Activated T-cell treated with anti-CD3 and anti-CD28 coated beads, Interleukin-2, amount 50 U/mL, for 1 hour (primary cell): ENCODE results near the gene HEXD.
A peak's percentile ranks its signal among the peaks of the same experiment; 100 is the strongest.
"Not testable (repeated sequence)": the region's sequence is repeated elsewhere in the genome, so short reads cannot be mapped to it uniquely, and the experiment has no call there.

Source experiments
- DNase-seq: peaks from one replicate; pipeline ENCODE4 v3.0.0-alpha.2; 2020

The HEXD gene

DNA sequence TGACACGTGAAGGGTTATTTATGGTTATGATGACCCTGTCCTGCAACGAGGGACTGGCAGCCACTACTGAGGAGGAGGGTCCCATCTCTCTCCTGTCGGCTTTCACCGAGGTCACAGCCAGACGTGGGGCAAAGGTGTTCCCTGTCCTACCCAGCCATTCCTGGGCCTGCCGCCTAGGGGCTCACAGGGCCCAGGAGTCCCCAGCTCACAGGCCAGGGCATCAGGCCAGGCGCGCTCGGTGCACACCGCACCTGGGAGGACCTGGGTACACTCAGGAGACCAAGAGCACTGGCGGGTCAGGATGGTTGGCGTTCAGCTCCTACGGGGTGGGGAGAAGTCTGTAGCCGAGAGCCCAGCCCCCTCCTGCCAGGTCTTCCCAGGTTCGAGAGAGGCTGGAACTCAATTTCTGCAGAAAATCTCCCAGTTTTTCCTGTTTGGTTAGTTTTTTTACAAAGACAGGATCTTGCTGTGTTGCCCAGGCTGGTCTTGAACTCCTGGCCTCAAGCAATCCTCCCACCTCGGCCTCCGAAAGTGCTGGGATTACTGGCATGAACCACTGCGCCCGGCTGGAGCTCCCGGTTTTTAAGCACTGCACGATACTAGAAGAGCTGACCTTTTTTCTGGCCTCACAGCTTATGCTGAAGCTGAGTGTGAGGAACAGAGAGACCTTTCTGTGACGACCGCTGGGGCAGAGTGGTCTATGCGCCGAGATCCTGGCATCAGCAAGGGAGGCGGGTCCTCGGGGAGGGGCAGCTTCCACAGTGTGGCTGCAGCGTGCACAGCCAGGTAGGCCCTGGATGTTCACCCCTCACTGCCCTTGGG is 24.7 kb downstream of the HEXD start:
- no peak for DNase-seq

DNA sequence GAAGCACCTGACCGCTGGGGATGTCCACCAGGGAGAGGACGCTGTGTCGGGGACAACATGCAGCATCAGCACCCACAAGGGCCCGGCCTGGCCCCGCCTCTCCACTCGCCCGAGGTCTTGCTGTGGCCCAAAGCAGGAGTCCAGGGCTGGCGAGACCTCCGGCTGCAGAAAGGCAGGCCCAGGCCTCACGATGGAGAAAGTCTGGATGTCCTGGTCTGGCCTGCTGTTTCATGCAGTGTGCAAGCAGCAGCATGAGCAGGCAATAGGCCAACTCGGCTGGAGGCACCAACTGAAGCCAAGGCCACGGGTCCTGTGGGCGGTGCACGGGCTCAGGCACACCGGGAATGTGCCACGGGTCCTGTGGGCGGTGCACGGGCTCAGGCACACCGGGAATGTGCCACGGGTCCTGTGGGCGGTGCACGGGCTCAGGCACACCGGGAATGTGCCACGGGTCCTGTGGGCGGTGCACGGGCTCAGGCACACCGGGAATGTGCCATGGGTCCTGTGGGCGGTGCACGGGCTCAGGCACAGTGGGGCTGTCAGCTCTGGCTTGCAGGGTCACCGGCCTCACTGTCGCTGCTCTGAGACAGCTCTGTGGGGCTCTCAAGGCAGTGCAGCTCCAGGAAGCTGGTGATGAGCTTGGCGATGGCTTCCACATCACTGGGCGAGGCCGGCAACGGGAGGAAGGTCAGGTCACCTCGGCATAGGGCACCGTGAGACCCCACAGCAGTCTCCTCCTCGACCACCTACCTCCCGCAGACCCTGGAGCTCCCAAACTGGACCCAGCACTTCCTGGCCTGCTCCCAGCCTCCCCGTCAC is 25.5 kb downstream of the HEXD start:
- no peak for DNase-seq

DNA sequence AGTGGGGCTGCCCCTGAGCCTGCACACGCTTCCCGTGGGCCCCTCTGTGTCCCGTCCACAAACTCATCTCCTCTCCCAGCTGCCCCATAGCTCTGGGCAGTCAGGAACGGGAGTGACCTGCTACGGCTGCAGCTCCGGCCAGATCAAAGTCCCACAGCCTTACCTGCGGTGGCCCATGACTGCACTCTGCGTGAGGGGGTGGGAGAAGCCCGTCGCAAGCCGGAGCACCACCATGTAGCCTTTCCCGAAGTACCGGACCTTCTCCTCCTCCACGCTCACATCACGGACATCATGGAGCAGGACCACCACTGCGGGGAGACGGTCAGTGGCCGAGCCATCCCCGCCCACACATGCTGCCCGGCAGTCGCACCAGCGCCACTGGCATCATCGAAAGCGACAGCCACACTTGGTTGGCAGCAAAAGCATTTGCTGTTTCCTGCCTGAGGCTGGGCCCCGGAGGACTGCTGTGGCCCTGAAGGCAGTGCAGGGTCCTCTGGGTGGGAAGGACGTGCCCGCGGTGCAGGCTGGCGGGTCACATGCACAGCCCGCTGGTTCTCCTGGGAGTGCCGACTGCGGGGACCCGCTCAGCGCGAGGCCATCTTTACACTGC is 26.2 kb downstream of the HEXD start:
- no peak for DNase-seq

GRCh38 chr17:82444941-82445521 is 26.9 kb downstream of the HEXD start:
- DNase-seq: no peak

DNA sequence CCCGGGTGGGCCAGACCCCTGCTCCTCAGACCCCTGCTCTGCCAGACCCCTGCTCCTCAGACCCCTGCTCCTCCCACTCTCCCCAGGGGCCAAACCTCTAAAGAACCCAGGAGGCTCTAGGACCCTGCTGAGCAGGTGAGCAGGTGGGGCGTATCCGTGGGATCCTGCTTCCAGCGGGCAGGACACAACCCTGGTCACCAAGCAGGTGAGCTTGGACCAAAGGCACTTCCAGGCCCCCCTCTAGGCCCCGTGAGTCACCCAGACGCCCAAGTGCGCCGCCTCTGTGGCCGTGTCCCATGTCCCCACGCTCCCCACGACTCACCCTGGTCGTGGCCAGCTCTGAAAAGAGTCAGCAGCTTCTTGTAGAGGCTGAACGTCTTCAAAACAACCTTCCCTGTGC is 27.4 kb downstream of the HEXD start:
- DNase-seq: no peak

DNA sequence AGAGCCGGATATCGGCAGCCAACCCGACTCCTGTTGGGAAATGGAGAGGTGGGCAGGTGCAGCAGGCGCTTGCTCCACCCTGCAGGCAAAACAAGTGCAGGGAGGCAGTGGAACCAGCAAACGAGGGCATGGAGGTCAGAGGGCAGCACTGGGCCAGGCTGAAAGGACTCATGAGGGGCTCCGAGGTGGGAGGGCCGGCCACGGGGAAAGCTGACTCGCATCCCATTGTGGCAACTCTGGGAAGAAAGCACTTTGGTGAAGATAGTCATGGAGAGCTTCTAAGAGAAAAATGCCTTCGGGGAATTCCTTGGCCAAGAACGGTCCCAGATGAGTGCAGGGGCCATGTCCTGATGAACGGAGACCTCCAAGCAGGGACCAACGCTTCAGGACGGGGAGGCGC is 28.0 kb downstream of the HEXD start:
- no peak for DNase-seq

DNA sequence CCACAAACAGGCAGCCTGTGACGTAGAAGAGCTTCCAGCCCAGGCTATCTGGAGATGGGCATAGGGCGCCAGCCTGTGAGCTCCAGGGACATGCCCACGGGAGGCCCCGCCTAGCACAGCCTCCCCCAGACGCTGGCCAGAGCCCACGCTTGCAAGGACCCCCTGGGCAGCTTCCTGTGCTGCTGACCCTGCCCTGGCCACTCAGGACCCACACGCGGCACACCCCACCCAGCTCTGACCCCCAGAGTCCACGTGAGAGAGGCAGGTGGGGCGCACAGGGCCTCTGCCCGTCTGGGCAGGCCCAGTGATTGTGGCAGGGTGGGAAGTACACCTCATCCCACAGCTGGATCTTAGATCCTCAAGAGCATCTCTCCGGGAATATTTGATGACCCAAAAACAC is 28.5 kb downstream of the HEXD start:
- no peak for DNase-seq

DNA sequence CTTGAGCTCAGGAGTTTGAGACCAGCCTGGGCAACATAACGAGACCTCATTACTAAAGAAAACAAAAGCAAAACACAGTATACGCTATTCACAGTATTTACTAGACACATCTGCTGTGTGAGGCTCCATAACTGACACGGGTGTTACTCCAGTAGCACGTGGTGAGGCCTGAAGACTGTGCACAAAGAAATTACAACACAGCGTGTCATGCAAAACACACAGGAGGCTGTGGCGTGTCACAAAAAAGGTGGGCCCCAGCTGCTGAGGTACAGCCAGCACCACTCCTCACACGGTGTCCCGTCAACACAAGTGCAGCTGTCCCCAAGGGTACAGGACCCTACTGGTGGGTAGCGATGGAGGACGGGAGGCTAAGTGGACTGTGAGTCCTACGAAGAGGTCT is 29.7 kb downstream of the HEXD start:
- no peak for DNase-seq

DNA sequence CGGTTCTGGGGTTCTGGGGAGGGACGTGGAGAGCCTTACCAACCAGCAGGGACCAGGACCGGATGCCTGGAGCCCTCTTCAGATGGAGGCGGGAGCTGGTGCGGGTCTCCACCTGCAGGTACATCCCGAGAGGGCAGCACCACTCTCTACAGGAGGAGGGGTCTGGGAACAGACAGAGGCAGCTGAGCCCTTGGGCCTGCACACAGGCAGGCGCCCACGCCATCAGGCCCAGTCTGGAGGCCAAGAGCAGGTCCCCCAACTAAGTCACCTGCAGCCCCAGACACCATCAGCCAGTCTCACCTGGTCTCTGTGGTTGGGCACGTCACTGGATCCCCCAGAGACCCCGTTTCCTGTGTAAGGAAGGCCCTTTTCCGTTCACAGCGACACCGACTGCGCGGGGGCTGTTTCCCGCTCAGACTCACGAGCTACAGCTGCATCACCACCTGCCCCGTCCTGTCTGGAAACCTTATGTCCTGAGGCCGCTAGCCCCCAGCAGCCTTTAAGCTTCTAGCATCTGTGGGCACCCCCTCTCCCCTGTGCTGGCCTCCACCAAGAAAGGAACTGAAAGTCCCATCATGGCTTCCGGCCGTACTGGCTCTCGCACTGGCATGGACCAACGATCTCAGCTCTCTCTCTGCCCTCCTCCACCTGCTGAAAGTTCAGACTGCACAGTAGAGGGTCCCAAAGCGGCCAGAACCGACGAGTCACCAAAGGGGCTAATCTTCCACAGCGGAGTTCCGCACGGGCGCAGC is 31.2 kb downstream of the HEXD start:
- peak; percentile 72 for DNase-seq

DNA sequence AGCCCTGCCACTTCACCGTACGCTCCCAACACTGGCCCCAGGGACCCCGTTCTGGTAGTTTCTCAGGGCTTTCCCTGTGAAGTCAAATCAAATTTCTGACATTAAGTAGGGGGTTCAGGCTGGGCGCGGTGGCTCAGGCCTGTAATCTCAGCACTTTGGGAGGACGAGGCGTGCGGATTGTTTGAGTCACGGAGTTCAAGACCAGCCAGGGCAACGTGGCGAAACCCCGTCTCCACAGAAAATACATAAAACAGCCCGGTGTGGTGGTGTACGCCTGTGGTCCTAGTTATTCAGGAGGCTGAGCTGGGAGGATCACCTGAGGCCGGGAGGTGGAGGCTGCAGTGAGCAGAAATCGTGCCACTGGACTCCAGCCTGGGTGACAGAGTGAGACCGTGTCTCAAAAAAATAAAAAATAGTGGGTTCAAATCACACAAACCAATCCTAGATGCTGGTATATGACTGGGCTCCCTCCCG is 31.8 kb downstream of the HEXD start:
- peak; percentile 57 for DNase-seq

DNA sequence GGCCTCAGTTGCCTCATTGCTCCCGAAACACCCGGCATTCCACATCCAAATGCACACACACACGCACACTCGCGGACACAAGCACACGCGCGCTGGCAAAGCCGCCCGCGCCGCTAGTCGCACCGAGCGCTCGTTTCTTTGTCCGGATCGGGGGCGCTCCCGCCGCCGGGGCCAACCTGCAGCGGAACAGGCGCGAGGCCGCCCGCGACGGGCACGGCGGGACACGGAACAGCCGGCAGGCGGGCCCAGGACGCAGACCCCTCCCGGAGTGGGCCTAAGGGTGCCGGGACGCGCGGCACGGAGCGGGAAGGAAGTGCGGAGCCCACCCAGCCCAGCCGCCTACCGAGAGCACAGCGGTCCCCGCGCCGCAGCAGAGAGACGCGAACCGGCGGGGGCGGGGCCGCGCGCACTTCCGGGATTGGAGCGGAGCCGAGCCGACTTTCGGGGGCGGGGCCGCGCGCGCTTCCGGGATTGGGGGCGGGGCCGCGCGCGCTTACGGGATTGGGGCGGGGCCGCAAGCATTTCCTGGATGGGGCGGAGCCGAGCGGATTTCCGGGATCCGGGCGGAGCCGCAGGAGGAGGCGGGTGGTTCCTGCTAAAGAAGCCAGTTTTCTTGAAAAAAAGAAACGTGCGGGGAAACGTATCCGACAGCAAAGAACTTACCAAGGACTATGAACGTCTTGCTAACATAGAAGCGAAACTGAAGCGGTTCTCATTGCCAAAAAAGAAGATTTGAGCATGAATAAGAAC is 32.4 kb downstream of the HEXD start, which contains the start of gene CYBC1:
CYBC1 (minus strand) TSS at position 396 of the 750 bp plus-strand sequence. CDS start 1,498 bp downstream, outside the sequence.
- peak; percentile 96 for DNase-seq

GRCh38 chr17:82452162-82452561 is 34.0 kb downstream of the HEXD start:
- no peak for DNase-seq

DNA sequence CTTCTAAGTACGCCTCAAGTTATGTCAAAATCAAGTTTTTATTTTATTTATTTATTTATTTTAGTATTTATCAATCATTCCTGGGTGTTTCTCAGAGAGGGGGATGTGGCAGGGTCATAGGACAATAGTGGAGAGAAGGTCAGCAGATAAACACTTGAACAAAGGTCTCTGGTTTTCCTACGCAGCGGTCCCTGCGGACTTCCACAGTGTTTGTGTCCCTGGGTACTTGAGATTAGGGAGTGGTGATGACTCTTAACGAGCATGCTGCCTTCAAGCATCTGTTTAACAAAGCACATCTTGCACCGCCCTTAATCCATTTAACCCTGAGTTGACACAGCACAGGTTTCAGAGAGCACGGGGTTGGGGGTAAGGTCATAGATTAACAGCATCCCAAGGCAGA is 35.0 kb downstream of the HEXD start:
- DNase-seq: not testable (repeated sequence)

DNA sequence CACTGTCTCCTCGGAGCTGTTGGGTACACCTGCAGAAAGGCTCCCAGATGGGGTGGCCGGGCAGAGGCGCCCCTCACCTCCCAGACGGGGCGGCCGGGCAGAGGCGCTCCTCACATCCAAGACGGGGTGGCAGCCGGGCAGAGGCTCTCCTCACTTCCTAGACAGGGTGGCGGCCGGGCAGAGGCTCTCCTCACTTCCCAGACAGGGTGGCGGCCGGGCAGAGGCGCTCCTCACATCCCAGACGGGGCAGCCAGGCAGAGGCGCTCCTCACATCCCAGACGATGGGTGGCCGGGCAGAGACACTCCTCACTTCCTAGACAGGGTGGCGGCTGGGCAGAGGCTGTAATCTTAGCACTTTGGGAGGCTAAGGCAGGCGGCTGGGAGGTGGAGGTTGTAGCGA is 35.6 kb downstream of the HEXD start:
- not testable (repeated sequence) for DNase-seq

DNA sequence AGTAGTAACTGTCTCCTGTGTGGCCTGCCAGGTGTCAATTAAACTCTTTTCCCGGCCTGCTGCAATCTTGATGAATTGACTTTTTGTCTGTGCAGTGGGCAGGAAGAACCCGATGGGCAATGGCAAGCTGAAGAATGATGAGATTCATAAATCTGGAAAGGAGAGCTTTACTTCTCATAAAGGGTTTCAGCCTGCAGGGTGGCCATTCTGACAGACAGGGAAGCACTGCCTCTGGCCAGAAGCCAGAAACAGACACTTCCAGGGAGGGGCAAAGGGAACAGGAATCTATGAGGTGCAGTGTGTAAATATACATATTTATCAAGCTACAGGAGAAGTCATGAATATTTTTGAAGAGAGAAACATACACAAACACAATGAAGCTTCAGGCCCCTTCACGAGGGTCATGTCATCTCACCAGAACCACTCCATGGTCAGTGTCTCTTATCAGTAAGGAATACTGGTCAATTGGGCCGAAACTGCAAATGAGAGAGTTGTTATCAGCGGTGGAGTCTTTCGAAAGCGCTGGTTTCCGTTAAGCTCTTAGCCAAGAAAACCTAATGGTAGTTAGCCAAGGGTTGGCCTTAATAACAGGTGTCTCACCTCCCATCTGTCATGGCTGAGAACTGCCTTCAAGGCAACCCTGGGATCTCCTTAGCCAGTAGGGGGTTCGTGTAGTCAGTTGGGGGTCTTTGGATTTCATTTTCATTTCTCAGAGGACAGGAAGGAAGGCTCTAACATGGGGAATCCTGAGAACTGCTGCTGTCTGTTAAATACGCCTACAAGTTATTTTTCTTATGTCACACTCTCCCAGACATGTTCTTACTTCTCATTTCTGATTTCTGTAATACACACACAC is 39.2 kb downstream of the HEXD start:
- DNase-seq: no peak

GRCh38 chr17:82457929-82458178 is 39.7 kb downstream of the HEXD start:
- DNase-seq: no peak

DNA sequence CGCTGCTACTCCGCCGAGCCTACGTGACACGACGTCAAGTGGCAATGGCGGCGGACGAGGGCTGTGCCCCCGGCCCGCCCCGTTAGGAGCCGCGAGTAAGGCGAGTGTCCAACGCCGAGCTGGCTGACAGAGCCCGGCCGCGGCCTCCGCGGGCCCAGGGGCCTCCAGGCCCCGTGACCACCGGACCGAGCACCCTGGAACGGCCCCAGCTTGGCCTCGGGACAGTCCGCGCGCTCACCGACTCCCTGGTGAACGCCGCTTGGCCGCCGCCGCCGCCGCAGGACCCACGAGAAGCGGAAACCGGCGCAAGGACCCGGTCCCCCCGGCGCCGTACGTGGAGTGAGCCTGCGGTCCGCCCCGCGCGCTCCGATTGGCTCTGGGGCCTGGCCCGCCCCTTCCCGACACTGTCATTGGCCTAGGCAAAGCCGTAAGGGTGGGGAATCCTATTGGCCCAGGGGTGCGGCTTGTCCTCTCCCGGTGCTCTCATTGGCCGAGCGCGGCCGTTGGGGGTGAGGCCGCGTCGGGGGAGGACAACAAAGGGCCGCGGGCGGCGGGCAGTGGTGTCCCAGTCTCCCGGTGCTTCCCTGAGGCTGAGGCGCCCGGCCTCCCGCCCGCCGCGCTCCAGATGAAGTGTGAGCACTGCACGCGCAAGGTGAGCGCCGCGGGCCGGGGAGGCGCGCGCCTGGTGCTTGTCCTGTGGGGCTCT is 40.2 kb downstream of the HEXD start, which contains the start of gene NARF:
NARF (plus strand) TSS at position 563 of the 706 bp plus-strand sequence; CDS start at position 626, 63 bp downstream.
- peak; percentile 95 for DNase-seq

- DNase-seq: no peak
Observed at GRCh38 chr17:82458885-82459424, 40.8 kb downstream of the HEXD start.

DNA sequence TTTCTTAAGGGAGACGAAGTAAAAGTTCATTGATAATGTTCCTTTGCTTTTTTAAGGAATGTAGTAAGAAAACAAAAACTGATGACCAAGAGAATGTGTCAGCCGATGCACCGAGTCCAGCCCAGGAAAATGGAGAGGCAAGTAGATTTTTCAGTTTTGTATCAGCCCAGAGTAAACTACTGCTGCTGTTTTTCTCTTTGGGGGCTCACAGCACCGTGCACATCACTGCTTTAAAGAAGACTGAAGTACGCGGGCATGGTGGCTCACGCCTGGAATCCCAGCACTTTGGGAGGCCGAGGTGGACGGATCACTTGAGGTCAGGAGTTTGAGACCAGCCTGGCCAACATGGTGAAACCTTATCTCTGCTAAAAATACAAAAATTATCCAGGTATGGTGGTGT is 41.8 kb downstream of the HEXD start:
- not testable (repeated sequence) for DNase-seq
